NCI-H2081 (cell line): Measurements from ENCODE around the gene KIF3A.

ENCODE experiments used
- DNase-seq, 2 experiments: peaks; one replicate each; lab custom pipeline; 2025; lab: John Stamatoyannopoulos, UW

Gene KIF3A

DNA sequence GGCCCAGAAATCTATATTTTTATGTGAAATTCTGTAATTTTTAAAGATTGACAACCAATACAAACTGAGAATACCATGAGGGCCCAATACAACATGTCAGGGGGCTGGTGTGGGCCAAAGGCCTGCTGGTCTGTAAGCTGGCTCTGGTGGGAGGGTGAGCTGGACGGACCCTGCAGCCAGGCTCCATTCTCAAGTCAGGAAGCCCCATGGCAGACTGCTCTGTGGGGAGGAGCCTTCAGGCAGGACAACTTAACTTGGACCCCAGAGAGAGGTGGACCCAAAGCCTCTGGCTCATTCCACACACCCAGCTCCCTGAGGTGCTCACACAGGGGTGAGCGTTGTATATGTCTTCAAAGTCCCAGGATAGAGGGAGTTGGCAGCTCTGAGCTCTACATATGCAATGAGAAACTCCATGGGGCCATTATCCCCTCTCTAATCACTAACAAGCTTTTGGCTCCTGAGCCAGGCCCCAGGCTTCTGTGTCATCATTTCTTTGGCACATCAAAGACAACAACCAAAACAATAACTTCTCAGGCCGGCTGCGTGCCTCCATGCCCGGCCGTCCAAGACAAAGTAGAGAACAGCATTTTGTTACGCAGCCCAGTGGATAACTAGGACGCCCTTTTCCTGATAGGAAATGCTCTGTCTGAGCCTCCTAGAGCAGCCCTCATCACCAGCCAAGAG is 33.3 kb upstream of the KIF3A start:
- DNase-seq = no peak

DNA sequence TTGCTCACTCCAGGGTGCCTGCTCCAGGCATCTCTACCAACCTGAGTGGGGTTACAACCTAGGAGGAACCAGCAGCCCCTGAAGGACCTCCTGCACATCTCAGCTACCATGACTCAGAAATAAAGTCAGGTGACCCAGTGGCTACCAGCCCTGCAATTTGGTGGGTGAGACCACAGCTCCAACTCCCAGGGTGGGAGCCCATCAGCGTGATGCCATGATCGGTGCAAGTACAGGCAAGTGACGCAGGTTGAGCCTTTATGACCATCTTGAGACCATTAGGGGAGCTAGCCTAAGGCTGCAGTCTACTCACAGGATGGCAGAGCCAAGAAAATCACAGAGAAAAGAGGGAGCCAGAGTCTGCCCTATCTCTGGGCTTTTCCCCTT is 31.1 kb upstream of the KIF3A start:
- no peak for DNase-seq

DNA sequence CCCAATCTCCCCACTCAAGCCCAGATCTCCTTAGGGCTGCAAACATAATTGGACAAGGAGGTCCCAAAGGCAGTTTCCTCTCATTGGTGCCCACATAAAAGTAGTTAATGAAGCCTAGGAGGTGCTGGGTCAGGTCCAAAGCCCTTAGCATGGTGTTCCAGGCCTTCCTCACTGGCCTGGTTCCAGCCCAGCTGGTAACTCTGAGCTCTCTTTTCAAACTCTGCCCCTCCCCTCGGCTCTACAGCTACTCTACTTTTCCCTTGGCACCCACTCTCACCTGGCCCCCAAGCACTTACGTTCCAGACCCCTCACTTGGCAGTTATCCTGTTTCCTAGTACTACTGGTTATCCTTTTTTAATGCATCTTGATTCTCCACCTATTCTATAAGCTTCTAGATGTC is 29.8 kb upstream of the KIF3A start:
- DNase-seq = no peak

DNA sequence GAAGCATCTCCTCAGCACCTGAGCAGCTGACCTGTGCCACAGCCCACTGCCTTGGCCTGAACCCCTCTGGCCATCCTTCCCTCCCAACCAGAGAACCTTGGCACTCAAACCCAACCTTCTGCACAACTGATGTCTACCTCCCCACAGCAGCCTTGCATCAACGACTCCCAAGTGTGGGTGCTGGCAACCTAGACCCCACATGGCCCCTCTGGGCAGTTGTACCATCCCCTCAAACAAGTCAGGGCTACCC is 29.4 kb upstream of the KIF3A start:
- no peak for DNase-seq

DNA sequence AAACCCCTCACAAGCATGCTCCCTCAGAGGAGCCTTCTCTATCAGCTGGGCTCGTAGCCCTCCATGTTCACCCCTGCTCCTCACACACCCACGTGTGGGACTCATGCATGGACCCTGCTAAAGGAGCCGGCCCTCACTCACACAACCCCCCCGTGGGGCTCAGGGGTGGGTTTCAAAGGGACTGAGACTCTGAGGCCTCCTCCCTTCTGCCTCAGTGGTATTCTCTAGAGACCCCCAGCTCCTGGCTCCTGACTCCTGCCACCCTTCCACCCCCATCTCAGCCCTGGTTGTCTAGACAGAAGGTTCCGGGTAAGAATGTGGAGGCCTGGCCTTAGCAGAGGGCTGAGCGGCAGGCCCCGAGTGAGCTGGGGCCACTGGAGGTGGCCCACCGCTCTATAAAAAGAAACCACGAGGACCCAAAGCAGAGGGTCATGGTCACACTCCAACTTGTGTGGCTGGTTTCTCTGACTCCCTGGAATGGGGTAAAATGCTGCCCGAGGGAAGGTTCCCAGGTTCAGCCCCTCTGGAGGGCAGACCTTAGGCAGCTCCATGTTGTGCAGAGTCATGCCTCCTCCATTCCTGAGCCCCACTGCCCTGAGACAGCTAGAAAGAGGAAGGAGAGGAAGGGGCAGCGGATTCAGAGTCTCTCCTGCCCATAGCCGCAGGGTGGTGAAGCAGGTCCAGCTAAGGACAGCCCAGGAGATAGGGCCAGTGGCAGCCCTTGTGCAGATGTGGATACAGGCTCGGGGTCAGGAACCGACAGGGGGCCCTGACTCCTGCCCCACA is 28.9 kb upstream of the KIF3A start:
- DNase-seq = no peak

DNA sequence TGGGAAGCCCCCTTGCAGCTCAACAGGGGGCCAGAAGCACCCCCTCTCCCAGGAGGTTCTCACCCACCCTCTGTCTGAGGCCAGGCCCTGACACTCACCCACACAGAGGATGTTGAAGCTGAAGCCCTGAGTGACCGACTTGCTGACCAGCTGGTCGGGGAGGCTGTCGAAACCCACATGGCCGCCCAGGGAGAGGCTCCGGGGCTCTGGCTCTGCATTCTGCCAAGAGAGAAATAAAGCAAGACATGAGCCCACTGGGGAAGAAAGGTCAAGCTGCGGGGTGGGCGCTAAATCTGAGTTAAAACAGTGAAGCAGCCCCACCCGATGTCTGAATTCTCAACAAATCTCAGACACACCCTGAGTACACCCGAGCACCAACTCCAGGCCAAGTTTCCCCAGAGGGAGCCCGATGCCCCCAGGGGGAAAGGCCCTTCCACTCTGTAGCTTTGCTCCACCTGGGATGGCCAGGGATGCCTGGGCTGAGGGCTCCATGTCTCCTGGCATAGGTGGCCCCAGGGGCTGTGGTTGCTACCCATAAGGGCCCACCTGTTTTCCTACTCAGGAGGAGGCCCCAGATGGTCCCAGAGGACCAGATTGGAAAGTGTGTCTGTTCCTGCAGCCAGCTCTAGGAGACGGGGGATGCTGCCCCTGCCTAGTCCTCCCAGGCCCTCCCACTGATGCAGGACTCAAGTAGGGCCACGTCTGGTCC is 28.1 kb upstream of the KIF3A start:
- DNase-seq = no peak

DNA sequence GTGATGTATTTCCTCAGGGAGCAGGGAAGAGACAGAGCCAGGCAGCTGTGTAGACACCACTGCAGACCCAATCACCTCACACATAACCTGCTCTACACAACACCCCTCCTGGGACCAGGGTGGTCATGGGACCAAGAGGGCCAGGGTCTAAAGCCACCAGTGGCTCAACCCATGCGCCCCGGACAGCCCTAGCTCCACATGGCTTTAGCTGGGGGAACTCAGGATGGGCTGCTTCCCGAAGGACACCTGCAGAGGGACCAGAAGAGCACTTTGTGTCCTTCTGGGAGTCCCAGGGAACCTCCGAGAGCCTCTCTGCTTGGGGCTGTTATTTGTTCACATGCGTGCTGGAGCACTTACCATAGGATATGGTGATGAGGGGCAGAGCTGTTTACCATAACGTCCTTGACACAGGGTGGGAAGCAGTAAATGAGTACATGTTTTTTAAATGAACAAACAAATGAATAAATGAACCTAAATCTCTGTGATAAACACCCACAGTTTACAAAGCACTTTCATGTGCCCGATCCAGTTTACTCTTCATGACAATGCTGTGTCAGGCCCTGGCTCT is 27.4 kb upstream of the KIF3A start:
- DNase-seq = no peak

DNA sequence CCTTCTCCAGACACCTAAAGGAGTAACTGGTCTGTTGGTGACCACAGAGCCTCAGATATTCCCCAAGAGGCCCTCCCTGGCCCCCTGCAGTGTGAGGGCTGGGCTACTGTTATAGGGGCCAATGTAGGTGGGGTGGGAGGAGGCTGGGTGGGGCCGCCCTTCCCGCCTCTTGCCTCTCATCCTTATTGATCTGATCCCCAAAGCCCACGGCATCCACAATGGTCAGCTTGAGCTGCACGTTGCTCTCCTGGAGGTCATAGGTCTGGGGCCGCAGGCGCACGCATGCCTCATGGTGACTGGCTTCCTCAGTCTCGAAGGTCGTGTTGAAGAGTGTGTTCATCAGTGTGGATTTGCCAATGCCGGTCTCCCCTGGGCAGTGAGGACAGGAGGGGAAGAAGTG is 26.7 kb upstream of the KIF3A start:
- no peak for DNase-seq

DNA sequence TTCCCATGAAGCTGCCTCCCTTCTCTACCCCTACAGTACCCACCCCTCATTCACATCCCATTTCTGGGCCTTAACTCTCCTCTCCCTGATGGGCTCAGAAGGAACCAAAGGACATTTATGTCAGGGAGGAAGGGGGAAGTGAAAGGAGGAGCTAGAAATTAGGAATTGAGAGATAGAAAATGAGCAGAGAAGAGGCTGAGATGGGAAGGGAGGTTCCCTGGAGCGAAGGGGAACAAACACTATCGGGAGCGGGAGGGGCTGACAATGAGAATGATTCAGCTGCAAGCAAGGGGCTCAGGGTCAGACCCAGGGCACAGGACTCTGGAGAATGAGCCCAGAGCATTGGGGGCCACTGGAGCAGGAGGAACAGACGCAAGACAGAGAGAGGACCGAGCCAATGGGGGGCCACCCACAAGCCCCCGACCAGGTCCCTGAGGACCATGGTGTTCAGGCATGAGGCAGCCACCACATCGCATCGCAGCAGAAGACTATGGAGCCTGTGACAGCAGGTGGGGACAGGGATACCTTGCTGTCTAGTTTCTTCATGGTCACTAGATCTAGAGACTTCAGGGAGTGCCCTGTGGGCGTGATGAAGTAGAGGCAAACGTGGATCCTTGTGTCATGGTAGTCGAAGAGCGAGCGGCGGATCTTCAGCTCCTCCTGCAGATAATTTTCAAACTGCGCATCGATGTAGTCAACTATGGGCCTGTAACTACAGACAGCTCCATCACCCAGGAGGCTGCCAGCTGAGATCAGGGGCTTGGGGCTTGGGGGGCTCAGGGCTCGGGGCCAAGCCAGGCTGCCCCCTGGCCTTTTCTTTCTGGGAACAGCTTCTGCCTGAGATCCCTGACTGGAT is 26.1 kb upstream of the KIF3A start:
- no peak for DNase-seq

DNA sequence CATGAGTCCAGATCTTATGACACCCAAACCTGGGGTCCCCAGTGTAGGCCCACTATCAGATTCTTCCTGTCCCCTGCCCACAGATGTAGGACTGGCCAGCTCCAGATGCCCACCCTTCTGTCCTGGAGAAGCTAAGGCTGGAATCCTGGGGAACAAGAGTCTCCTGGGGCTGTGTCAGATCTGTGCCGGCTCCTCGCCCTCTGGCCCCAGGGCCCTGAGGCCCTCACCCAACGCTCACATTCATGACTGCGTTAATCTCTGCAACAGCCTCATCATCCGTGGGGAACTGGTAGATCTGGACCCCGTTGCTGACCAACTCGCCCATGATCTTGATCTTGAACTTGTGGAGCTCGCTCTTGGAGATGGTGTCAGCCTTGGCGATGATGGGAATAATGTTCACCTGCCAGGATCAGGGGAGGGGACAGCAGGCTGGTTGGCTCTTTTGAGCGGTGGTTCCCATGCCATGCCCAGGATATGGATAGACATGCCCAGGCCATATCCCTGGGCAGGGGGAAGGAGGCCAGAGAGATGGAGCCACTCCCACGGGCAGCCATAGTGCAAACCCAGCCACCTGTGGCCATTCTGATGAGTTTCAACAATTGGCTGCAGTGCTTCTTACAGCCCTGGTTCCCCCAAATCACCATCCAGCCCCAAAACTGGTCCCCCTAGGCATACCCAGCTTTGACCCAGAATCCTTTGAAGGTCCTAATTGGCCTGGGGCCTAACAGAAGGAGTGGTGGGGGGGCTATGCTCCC is 25.1 kb upstream of the KIF3A start:
- no peak for DNase-seq

DNA sequence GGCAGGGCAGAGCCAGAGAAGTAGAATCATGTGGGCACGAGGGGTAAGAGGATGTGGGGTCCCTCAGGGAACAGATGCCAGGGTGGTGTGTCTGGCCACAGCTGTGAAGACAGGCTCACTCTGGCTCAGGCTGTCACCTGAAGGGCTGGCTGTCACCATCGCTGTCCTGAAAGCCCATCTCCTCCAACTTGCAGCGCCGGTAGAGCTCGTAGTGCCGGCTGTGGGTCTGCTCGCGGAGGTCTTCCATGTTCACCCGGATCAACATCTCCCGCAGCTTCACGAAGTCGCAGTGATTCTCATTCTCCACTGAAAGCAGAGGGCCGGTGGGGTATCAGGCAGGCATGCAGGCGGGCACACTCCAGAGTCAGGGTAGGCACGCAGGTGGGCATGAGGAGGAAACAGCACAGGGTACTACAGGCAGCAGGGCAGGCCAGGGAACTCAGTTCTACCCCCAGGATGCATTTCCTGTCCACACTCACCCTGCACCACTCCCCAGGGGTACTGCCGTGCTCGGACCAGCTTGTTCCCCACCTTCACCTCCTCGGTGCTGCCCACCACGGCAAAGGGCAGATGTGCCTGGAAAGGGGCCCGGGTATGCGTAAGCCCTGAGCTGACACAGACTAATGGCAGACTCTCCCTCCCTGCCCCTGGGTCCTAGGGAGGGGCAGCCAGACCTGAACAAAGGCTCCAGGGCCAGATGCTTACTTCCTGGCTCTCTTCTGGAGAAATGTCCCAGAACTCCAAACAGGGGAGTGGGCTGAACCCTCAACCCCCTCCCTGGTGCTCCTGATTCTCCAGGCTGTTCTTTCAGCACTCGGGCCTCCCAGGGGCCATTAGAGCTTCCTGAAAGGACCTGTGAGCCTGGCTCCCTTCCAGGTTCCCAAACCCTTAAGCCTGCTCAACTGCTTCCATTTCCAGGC is 24.2 kb upstream of the KIF3A start:
- no peak for DNase-seq

DNA sequence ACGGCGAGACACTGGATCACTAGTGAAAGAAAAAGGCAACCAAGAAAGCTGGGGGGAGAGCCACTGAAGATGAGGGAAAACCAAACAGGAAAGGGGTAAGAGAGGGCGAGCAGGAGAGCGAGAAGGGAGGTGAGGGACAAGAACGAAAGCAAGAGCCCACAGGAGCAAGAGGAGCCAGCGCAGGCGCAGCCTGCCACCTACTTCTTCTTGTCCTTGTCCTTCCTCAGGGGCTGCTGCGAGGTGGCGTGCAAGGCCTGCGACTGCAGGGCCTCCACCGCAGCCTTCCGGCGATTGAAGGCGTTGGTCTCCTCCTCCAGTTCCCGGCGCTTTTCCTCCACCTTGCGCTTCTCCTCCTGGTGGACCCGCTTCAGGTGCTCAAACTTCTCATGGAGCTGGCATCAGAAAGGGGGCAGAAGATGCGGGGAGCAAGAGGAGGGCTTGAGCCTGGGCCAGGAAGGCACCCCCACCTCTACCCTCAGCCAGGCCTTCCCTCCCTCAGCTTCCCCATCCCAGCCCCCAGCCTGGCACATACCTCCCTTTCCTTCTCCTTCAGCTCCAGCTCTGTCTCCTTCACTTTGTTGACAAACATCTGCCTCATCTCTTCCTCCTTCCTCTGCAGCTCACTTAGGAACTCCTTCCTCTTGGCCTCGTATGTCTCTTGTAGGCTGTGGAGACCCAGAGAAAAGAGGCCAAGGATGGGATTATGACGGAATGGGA is 23.4 kb upstream of the KIF3A start:
- DNase-seq = no peak

DNA sequence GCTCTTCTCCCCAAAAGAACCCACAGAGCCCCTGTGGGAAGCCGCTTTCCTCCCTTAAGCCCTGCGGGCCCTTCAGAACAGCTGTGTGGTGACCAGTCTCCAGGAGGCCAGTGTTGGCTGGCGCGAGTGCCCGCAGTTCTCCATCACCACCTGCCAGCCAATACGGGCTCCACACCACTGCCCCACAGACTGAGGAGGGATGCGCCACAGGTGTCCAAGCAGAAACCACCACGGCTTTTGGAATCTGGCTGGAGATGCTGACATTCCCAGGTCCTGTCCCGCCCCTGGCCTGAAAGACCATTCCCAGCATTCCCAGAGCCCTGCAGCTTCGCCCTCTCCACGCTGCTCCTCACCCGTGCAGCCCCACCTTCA is 22.7 kb upstream of the KIF3A start:
- no peak for DNase-seq

DNA sequence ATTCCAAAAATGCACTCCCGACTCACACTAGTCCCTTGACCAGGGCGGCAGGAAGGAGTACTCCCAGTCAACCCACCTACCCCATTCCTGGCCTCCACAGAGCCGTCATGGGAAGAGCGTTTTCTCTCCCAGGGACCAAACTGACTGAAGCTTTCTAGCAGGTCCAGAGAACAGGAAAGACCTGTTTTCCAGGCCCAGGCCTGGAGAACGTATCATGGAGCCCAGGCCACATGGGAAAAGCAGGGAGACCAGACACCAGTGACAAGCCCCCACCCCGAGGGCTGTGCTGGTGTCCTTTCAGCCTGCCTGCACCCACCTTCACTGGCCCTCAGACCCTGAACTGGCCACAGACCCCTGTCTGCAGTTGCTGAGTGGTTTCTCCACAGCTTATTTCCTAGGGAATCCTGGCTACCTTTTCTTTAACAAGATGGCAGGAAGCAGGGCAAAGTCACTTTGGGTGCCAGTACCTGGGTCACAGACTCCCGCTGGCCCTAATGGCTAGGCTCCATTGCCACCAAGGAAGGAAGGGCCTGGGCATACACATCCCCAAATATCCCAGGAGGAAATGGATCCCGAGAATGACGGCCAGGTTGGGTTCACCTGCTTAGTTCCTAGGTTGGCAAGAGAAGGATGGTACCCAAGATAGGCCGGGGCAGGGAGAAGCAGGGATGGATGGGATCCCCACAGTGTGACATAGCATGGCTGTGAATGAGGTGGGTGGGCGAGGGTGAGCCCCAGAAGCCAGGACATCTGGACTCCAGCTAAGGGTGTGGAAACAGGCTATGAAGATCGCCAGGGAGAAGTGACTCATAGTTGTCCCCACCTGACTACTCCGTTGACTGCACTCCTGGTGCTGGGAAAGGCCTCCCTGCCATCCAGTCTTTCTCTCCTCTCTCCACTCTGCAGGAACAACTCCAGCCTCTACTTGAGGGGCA is 22.0 kb upstream of the KIF3A start:
- no peak for DNase-seq

DNA sequence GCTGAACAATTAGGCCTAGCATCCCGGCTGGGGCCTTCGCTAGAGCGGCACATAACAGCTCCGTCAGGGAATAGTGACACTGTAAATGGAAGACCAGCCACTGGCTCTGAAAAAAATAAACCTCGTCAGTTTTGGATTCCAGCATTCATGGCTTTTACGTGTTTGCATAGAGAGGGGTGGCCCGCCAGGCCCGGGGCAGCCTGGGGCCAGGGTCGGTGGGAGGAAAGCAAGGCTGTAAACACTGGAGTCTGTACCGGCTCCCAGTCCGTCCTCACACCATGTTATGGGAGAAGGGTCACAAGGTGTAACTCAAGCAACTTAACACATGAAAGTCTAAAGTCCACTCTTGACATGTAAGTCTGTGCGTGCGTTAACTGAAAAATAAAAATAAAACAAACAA is 21.1 kb upstream of the KIF3A start:
- DNase-seq = no peak

DNA sequence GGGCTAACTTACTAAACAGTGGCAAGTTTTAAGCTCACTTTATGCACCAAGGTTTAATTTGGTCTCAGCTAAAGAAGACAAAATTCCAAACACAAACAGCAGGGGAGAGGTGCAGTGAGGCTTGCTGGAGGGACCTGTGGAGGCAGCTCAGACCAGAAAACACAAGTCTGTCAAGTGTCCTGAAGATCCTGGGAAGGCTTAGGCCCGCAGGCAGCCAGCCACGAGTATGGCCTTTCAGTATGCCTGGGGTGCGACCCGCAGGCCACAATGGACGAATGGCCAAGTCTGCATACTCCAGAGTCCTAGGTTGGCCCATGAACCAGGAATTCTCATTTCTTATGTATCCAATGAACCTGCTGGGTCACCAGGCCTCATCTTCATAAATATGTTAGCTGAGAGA is 19.2 kb upstream of the KIF3A start:
- no peak for DNase-seq

DNA sequence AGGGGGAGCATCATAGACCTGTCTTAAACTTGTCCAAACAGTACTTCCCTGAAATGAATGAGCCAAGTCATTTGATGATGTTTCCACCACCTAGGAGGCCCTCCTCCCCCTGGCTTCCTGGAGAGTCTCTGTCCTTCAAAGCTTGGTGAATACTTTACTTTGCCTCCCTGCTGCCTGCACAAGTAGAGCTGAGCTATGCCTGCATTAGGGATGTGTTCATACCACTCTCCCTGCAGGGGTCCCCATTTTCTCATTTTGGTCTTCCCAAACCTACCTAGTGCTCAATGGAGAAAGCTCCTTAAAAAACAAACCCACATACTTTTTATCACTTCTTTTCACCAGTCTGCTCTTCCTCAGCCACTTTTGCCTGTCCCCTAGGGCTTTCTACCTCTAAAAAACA is 17.6 kb upstream of the KIF3A start:
- DNase-seq = no peak

DNA sequence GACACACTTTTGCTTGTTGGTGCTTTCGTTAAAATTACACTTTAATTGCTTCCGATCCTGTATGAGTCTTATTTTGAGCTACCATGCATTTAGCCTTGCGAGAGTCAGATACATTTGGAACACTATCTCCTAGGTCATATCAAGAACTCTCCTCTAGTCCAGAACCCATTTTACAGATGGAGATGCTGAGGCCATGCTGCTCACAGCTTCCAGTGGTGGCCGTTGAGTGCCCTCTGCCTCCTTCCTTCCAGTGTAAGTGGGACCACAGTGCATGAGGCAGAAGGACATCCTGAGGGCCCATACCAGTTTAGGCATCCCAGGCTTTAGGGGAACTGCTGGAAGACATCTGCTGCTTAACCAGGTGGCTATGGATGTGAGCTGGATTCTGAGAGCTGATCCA is 16.8 kb upstream of the KIF3A start:
- DNase-seq = no peak
